NCI-H1092 treated with DMSO at 0.1 percent for 48 hours (cell line): Measurements from ENCODE around the gene TMEM126B.
"Not testable (repeated sequence)": the region's sequence is repeated elsewhere in the genome, so short reads cannot be mapped to it uniquely, and the experiment has no call there.

Experiments used
- DNase-seq: peaks from one replicate; lab custom pipeline; 2025; lab: John Stamatoyannopoulos, UW

TMEM126B gene

GRCh38 chr11:85647604-85648299 lies 19.4 kb downstream of the TMEM126B start, which contains the start of gene TMEM126A:
Gene TMEM126A (plus strand): TSS chr11:85647967. CDS start chr11:85650256, 2,289 bp downstream.
- peak; percentile 91 for DNase-seq

GRCh38 chr11:85651118-85651517 lies 22.7 kb downstream of the TMEM126B start:
- no peak for DNase-seq

- DNase-seq: no peak
Measured at GRCh38 chr11:85652786-85653447, 24.5 kb downstream of the TMEM126B start.

- not testable (repeated sequence) for DNase-seq
Measured at GRCh38 chr11:85654343-85654742, 25.9 kb downstream of the TMEM126B start.

GRCh38 chr11:85656777-85657176 lies 28.4 kb downstream of the TMEM126B start:
- DNase-seq: no peak

- no peak for DNase-seq
Measured at GRCh38 chr11:85658180-85658579, 29.8 kb downstream of the TMEM126B start.

GRCh38 chr11:85661972-85662664 lies 33.7 kb downstream of the TMEM126B start:
- DNase-seq: no peak

- DNase-seq: peak; percentile 12
Measured at GRCh38 chr11:85663080-85663752, 34.8 kb downstream of the TMEM126B start.

GRCh38 chr11:85663753-85664614 lies 35.6 kb downstream of the TMEM126B start:
- DNase-seq: peak; percentile 78

GRCh38 chr11:85664615-85665481 lies 36.5 kb downstream of the TMEM126B start, which contains the start of gene CREBZF:
Gene CREBZF (minus strand): TSS chr11:85665129. CDS start chr11:85664875, 254 bp downstream.
- peak; percentile 98 for DNase-seq

- no peak for DNase-seq
Measured at GRCh38 chr11:85665733-85666132, 37.3 kb downstream of the TMEM126B start.

GRCh38 chr11:85666687-85667086 lies 38.3 kb downstream of the TMEM126B start:
- DNase-seq: no peak

GRCh38 chr11:85668157-85668556 lies 39.8 kb downstream of the TMEM126B start:
- DNase-seq: no peak

GRCh38 chr11:85670949-85671663 lies 42.7 kb downstream of the TMEM126B start:
- not testable (repeated sequence) for DNase-seq

- DNase-seq: no peak
Measured at GRCh38 chr11:85672105-85672902, 43.9 kb downstream of the TMEM126B start.

- DNase-seq: no peak
Measured at GRCh38 chr11:85673393-85673792, 45.0 kb downstream of the TMEM126B start.

GRCh38 chr11:85679576-85679975 lies 51.2 kb downstream of the TMEM126B start:
- no peak for DNase-seq

- no peak for DNase-seq
Measured at GRCh38 chr11:85680897-85681296, 52.5 kb downstream of the TMEM126B start.
